GM21825 (cell line): ENCODE measurements around the gene ACYP2.

Experiments used
- ATAC-seq: cut with Tn5 transposase; IDR thresholded peaks from one replicate; pipeline ENCODE4 v1.9.1; 2021; ENCODE audit warnings: mild to moderate bottlenecking, moderate library complexity; ENCODE audit not compliant: unreplicated experiment

Gene ACYP2

DNA sequence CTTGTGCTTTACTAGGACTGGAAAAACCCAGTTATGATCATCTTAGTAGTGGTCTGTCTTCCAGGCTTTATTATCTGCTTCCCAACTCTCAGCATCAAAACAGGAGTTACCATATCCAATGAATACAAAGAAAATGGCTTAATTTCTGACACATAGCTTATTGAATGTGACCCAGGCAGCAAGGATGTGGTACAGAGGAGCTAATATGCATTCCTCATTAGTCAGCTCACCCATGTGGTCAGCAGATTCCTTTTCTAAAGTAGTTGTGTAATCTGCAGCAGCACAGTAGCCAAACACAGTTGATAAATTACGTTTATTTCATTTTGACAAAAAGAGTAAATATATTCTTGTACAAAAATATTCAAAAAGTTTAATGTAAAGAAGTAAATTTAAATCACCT, 97.0 kb downstream of the ACYP2 start:
- ATAC-seq, result no peak

DNA sequence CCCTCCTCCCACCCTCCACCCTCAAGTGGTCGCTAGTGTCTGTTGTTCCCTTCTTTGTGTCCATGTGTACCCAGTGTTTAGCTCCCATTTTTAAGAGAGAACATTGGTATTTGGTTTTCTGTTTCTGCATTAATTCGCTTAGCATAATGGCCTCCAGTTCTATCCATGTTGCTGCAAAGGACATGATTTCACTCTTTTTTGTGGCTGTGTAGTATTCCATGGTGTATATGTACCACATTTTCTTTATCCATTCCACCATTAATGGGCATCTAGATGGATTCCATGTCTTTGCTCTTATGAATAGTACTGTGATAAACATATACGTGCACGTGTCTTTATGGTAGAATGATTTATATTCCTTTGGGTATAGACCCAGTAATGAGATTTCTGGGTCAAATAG, 97.7 kb downstream of the ACYP2 start:
- ATAC-seq, result no peak

GRCh38 chr2:54224997-54225396, 109.6 kb downstream of the ACYP2 start:
- ATAC-seq, result no peak

DNA sequence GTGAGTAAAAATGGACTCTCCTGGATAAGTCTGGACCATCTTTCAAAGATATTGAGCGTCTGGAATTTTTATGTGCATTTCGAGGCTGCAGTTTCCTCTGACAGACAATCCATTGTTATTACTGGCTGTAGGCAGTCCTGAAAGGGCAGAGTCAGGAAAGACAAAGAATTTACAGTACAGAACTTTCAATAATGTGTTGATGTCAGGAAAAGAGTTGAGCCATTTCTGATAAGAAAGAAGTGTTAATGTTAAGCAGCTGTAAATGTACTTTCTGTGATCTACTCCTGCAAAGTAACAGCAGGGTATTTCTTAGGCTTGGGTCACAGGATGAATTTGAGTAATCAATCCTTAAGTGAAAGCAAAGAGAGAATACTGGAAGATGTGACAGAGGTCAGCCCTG, 110.8 kb downstream of the ACYP2 start:
- ATAC-seq, result no peak

DNA sequence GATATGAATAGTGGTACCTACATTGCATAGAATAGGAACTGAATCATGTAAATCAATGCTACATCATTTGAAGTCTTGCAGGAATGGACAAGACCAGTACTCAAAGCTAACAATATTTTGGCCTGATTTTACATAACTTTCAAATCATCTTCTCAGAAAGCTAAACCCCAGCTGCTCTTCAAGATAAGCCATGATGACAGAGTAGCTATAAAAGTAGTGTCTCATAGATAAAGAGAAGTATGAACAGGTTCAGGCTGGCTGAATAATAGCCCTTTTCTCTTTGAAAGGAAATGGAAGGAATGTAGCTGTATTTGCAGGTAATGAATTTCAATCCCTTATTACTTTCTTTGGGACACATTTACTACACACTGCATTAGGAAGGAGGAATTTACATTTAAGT, 112.4 kb downstream of the ACYP2 start:
- ATAC-seq, result no peak

- ATAC-seq, result no peak
These were observed 113.5 kb downstream of the ACYP2 start for GRCh38 chr2:54228945-54229344.

DNA sequence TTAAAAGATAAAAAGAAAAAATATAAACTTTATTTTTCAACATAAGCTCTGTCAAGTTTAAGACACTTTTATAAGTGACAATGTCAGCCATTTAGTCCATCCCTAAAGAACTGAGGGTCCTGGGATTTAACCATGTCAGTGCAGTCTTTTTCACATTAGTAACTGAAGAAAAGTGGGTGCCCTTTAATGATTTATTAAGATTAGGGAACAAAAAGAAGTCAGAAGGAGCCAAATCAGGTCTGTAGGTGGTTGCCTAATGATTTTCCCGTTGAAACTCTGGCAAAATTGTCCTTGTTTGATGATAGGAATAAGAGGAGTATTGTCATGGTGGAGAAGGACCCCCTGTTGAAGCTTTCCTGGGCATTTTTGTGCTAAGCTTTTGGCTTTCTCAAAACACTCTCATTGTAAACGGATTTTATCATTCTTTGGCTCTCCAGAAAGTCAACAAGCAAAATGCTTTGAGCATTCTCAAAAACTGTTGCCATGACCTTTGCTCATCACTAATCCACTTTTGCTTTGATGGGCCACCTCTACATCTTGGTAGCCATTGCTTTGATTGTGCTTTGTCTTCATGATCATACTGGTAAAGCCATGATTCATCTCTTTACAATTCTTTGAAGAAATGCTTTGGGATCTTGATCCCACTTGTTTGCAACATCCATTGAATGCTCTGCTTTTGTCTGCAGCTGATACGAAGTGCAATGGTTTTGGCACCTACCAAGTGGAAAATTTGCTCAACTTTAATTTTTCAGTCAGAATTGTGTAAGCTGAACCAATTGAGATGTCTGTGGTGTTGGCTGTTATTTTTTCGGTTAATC, 118.6 kb downstream of the ACYP2 start:
- ATAC-seq, result no peak

DNA sequence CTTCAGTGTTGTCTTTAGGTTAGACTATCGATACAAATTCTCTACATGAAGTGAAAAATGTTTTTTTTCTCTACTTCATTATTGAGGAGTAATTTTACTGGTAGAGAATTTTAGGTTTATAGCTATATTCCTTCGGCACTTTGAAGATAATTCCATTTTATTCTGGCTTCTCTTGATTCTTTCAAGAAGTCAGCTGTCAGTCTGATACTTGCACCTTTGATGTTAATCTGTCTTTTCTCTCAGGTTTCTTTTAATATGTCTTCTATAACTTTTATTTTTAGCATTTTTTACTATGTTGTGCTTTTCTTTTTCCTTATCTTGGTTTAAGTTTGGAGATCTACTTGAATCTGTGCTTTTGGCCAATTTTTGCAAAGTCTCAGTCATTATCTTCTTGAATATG, 122.0 kb downstream of the ACYP2 start:
- no peak for ATAC-seq

GRCh38 chr2:54239427-54239826, 124.0 kb downstream of the ACYP2 start:
- ATAC-seq, result no peak

- ATAC-seq, result no peak
These were observed 125.4 kb downstream of the ACYP2 start for GRCh38 chr2:54240515-54241469.

DNA sequence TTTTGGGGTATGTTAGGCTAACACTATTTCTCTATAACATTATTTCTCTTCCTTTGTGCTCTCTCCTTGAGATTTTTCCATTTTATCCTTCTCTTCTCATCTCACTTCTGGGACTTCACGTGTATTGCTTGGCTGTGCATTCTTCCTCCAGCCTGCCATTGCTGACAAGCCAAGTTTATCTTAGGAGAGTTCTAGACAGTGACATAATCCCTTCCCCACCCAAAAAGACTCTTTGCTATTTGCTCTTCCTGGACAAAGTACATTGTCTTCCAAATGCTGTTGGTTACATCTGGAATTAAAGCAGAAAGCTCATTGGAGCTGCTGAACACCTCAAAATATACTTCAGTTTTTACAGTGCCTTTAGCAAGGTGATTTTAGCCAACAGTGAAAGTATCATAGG, 131.7 kb downstream of the ACYP2 start:
- ATAC-seq, result no peak

DNA sequence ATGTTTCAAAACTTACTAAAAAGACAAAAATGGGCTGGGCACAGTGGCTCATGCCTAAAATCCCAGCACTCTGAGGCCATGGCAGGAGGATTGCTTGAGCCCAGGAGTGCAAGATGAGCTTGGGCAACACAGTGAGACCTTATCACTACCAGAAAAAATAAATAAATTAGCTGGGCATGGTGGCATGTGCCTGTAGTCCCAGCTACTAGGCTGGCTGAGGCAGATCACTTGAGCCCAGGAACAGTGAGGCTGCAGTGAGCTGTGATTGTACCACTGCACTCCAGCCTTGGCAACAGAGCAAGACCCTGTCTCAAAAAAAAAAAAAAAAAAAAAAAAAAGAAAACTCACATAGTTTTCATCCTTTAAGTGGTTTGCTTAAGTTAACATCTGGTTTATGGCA, 134.2 kb downstream of the ACYP2 start:
- no peak for ATAC-seq

- no peak for ATAC-seq
These were observed 138.8 kb downstream of the ACYP2 start for GRCh38 chr2:54254180-54254579.

DNA sequence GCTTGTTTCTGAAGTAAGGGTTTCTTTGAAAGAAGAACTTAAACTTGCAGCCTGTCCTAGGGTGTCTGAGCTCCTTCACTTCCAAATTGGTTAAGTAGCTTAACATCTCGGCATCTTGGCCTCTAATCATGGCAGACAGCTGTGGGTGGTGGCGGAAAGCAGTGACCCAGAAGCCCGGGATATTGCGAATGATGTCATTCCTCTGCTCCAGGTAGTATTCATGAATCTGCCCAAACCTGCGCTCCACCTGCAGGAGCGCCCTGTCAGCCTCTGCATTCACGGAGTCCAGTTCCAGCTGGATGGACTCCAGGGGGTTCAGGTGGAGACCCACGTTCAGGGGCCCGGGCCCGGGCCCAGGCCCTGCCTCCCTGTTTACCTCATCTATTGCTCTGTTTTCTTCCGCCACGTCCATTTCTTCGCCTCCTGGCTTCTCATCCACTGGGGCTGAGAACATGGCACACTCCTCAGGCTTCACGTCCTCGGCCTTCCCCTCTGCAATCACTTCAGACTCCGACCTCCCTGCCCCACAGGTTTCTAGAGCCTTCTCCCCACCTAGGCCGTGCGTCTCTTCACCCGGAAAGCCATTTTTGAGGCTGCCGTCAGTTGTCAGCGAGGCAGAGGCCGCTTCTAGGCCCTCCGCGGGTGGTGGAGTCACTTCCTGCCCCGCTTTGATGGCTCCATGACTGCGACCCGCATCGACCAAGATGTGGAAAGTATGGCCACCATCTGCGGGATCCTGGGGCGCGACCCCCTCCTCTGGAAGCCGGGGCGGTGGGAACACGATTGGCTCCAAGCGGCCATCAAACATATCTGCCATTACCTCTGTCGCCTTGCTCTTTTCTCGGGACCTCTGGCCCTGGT, 140.0 kb downstream of the ACYP2 start:
- no peak for ATAC-seq

- ATAC-seq, result no peak
These were observed 140.8 kb downstream of the ACYP2 start, which contains the start of gene TSPYL6 for GRCh38 chr2:54256091-54256694. TSPYL6 (minus strand) TSS chr2:54256229; CDS start chr2:54256151, 78 bp downstream.

DNA sequence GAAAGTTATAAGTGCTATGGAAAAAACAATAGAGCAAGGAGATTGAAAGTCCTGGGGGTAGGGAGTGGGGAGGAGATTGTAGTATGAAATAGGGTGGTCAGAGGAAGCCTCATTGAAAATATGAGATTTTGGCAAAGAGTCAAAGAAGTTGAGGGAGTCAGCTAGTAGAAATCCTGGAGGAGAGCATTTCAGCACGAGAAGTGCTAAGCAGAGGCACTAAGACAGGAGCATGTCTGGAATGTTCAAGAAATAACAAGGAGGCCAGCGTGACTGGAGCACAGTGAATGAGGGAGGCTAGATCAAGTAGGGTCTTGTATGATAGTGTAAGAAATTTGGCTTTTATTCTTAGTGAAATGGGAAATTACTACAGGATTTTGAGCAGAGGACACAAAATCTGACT, 142.8 kb downstream of the ACYP2 start:
- no peak for ATAC-seq

- ATAC-seq, result peak; percentile 87
These were observed 144.2 kb downstream of the ACYP2 start for GRCh38 chr2:54259413-54260240.

GRCh38 chr2:54260241-54260595, 144.8 kb downstream of the ACYP2 start:
- no peak for ATAC-seq

- no peak for ATAC-seq
These were observed 146.1 kb downstream of the ACYP2 start for GRCh38 chr2:54261537-54261936.
